HG02763 (cell line): ENCODE results near the gene HYAL4.
"Not testable (repeated sequence)": the region's sequence is repeated elsewhere in the genome, so short reads cannot be mapped to it uniquely, and the experiment has no call there.

Experiments used
- ATAC-seq: cut with Tn5 transposase; IDR thresholded peaks from one replicate; pipeline ENCODE4 v1.9.1; 2021; ENCODE audit warnings: mild to moderate bottlenecking, moderate library complexity; ENCODE audit not compliant: unreplicated experiment

Gene HYAL4

DNA sequence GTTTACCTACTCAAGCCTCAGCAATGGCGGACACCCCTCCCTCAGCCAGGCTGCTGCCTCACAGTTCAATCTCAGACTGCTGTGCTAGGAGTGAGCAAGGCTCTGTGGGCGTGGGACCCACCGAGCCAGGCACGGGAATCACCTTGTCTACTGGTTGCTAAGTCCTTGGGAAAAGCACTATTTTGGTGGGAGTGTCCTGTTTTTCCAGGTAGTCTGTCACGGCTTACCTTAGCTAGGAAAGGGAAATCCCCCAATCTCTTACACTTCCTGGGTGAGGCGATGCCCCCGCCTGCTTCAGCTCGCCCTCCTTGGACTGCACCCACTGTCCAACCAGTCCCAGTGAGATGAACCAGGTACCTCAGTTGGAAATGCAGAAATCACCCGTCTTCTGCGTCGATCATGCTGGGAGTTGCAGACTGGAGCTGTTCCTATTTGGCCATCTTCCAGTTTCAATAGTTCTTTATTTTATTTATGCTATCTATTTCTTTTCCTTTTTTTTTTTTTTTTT lies at the start of gene HYAL4:
TSS of gene HYAL4 (plus strand) at position 458 of the 508 bp plus-strand sequence. CDS start 23,105 bp downstream, outside the sequence.
- no peak for ATAC-seq

GRCh38 chr7:123795917-123796316 lies 49.1 kb upstream of the HYAL4 start:
- ATAC-seq, result no peak

GRCh38 chr7:123796568-123796967 lies 48.4 kb upstream of the HYAL4 start:
- ATAC-seq, result no peak

DNA sequence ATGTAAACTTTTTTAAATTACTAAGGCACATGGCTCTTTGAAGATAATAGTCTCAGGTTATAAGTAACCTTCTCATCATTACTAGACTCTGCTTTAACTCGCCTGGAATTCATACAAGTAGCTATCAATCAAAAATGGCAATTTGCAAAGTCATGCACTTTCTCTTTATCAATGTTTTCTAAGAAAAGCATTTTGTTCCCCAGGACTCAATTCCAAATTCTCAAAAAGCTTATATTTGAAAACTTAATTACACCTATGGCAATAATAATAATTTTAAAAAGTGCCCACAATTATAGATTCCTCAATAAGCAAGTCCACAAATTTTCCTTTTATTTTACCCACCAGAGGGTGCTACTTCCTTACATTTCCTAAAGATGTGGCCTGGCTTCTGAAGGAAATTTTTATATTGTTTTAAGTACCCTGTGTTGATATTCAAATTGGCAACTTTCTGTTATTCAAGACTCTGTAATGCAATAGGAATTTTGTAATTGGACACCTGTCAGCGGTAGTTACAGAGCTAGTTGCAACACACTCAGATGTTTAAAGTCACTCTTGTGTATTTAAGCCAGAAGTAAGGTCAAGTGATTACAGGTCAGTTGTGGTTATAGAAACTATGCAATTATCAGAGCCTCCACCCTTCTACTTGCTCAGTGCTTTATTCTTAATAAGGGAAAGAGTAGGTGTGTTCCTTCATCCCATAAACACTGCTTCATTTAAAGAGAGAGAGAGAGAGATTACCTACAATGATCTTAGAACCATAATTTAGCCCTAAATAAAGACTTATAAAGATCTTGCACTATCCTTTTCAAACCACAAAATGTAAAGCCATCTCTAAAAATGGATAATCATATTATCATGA lies 47.1 kb upstream of the HYAL4 start:
- ATAC-seq, result no peak

GRCh38 chr7:123798532-123799188 lies 46.3 kb upstream of the HYAL4 start:
- no peak for ATAC-seq

- no peak for ATAC-seq
Observed at GRCh38 chr7:123802249-123802648, 42.7 kb upstream of the HYAL4 start.

DNA sequence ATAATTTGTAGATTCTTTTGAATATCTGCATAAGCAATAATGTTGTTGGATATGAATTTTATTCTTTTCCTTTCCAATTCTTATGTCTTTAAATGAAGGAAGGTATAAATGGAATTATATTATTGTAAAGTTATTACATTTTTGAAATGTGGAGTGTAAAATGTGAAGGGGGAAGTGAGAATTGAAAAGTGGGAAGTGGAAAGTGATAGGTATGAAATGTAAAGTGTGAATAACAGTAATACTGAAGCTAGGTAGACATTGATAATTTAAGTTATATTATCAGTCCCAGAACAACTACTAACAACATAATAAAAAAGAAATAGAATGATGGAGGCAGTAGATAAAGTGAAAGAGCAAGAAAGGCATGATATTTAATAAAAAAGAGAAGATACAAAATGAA lies 39.7 kb upstream of the HYAL4 start:
- ATAC-seq, result no peak

GRCh38 chr7:123809471-123809870 lies 35.5 kb upstream of the HYAL4 start:
- ATAC-seq, result no peak

GRCh38 chr7:123811056-123811455 lies 33.9 kb upstream of the HYAL4 start:
- ATAC-seq, result no peak

- ATAC-seq, result no peak
Observed at GRCh38 chr7:123816916-123817315, 28.1 kb upstream of the HYAL4 start.

GRCh38 chr7:123819001-123819400 lies 26.0 kb upstream of the HYAL4 start:
- no peak for ATAC-seq

GRCh38 chr7:123819795-123820194 lies 25.2 kb upstream of the HYAL4 start:
- not testable (repeated sequence) for ATAC-seq

- no peak for ATAC-seq
Observed at GRCh38 chr7:123820864-123821263, 24.1 kb upstream of the HYAL4 start.

DNA sequence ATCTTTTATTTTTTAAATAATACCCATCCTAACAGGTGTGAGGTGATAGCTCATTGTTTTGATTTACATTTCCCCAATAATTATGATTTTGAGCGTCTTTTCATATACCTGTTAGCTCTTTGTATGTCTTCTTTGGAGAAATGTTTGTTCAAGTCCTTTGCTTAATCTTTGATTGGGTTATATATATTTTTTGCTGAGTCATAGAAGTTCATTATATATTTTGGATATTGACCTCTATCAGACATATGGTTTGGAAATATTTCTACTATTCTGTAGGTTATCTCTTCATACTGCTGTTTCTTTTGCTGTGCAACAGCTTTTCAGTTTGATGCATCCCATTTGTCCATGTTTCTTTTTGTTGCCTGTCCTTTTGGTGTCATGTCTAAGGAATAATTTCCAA lies 23.6 kb upstream of the HYAL4 start:
- no peak for ATAC-seq

- peak; percentile 95 for ATAC-seq
Observed at GRCh38 chr7:123823898-123824753, 20.8 kb upstream of the HYAL4 start.

DNA sequence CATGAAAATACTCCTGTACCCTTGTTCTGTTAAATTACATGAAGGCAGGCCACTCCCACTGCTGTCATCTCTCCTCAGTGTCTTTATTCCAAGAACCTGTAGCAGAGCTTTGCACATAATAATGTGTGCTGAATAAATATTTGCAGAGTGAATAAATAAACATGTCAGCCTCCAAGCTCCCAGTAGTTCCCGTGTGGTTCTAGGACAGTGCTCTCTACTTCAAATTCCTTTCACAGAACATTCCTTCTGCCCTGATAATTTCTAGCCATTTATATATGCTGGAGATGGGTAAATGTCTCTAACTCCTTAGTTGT lies 20.3 kb upstream of the HYAL4 start:
- peak; percentile 31 for ATAC-seq

DNA sequence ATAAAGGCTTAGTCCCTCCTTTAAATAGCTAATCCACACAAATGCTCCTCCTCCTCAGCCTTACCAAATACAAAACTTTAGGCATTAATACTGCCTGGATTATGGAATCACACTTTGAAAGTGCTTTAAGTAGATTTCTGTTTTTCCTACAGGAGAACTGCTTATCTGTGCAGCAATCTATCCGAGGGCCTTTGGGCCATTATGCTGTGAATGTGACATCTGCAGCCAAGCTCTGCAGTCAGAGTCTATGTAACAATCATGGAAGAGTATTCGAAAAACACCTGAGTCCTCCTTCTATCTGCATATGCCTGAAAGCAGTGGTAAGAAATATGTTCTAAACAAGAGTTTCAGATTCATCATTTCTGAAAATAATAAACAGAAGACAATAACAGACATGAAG lies 16.2 kb upstream of the HYAL4 start:
- no peak for ATAC-seq

DNA sequence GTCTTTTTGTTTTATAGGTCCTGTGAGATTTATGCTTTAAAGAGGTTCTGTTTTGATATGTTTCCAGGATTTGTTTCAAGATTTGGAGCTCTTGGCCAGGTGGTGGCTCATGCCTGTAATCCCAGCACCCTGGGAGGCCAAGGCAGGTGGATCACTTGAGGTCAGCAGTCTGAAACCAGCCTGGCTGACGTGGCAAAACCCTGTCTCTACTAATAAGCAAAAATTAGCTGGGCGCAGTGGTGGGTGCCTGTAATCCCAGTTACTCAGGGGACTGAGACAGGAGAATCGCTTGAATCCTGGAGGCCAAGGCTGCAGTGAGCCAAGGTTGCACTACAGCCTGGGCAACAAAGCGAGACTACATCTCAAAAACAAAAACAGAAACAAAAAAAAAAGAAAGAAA lies 8.3 kb upstream of the HYAL4 start:
- no peak for ATAC-seq

DNA sequence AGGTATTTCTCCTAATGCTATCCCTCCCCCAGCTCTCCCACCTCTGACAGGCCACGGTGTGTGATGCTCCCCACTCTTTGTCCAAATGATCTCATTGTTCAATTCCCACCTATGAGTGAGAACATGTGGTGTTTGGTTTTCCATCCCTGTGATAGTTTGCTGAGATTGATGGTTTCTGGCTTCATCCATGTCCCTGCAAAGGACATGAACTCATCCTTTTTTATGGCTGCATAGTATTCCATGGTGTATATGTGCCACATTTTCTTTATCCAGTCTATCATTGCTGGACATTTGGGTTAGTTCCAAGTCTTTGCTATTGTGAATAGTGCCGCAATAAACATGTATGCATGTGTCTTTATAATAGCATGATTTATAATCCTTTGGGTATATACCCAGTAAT lies 5.9 kb upstream of the HYAL4 start:
- ATAC-seq, result not testable (repeated sequence)

- not testable (repeated sequence) for ATAC-seq
Observed at GRCh38 chr7:123844142-123844541, 827 bp upstream of the HYAL4 start.

DNA sequence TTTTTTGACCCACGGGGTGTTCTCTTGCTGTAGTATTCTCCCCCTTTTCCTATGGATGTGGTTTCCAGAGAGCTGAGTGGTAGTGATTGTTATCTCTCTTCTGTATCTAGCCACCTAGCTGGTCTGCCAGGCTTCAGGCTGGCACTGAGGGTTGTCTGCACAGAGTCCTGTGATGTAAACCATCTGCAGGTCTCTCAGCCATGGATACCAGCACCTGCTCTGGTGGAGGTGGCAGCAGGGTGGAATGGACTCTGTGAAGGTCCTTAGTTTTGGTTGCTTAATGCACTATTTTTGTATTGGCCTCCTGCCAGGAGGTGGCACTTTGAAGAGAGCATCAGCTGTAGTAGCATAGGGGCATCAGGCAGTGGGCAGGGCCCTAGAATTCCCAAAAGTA lies 851 bp downstream of the HYAL4 start:
- ATAC-seq, result no peak
